PFSK-1 (cell line): Measurements from ENCODE around the gene AVL9.

Source experiments
- FOXP2 ChIP-seq: optimal IDR thresholded peaks from 2 replicates; pipeline ENCODE3; 2011; ENCODE audit warnings: borderline replicate concordance, control low read depth, inconsistent platforms; ENCODE audit not compliant: insufficient read depth; ENCODE audit errors: extremely low read length, extremely low read depth
- POLR2AphosphoS5 ChIP-seq: IDR thresholded peaks from 2 replicates; pipeline ENCODE4 v1.6.1; 2012; ENCODE audit warnings: low read depth, mild to moderate bottlenecking, control low read depth, low read length, moderate library complexity
- SIN3A ChIP-seq: IDR thresholded peaks from 2 replicates; pipeline ENCODE4 v1.6.1; 2012; ENCODE audit warnings: mild to moderate bottlenecking, low read length, moderate library complexity, borderline replicate concordance; ENCODE audit not compliant: insufficient read depth
- TAF1 ChIP-seq: IDR thresholded peaks from 2 replicates; pipeline ENCODE4 v1.6.1; 2012; ENCODE audit warnings: low read length, control low read depth, borderline replicate concordance; ENCODE audit not compliant: insufficient read depth
- TF ChIP-seq, protein P1 (sequence below), 2 experiments: IDR thresholded peaks; 2 replicates each; pipeline versions ENCODE4 v1.6.1 to v1.8.0; 2011 to 2012; ENCODE audit warnings: low read depth in 2 of 2, low read length in 2 of 2, control low read depth in 1 of 2, inconsistent platforms in 1 of 2, mild to moderate bottlenecking in 1 of 2, moderate library complexity in 1 of 2; ENCODE audit not compliant: insufficient read depth in 1 of 2

- TF ChIP-seq TAF1: no peak
- TF ChIP-seq SIN3A: no peak
- TF ChIP-seq FOXP2: no peak
- TF ChIP-seq POLR2AphosphoS5: no peak
- TF ChIP-seq, protein P1, sequence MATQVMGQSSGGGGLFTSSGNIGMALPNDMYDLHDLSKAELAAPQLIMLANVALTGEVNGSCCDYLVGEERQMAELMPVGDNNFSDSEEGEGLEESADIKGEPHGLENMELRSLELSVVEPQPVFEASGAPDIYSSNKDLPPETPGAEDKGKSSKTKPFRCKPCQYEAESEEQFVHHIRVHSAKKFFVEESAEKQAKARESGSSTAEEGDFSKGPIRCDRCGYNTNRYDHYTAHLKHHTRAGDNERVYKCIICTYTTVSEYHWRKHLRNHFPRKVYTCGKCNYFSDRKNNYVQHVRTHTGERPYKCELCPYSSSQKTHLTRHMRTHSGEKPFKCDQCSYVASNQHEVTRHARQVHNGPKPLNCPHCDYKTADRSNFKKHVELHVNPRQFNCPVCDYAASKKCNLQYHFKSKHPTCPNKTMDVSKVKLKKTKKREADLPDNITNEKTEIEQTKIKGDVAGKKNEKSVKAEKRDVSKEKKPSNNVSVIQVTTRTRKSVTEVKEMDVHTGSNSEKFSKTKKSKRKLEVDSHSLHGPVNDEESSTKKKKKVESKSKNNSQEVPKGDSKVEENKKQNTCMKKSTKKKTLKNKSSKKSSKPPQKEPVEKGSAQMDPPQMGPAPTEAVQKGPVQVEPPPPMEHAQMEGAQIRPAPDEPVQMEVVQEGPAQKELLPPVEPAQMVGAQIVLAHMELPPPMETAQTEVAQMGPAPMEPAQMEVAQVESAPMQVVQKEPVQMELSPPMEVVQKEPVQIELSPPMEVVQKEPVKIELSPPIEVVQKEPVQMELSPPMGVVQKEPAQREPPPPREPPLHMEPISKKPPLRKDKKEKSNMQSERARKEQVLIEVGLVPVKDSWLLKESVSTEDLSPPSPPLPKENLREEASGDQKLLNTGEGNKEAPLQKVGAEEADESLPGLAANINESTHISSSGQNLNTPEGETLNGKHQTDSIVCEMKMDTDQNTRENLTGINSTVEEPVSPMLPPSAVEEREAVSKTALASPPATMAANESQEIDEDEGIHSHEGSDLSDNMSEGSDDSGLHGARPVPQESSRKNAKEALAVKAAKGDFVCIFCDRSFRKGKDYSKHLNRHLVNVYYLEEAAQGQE (IDR thresholded peaks at IDR 0.05; ENCODE audit: insufficient read depth in 1 of 2, low read depth in 2 of 2, low read length in 2 of 2): no peak
Observed at GRCh38 chr7:32539919-32540531, 44.7 kb downstream of the AVL9 start.
